NT2/D1 (cell line): Measurements from ENCODE around the gene INPP4B.

Experiments
- DNase-seq: peaks from one replicate; pipeline ENCODE4 v3.0.0-alpha.2; 2011; ENCODE audit warnings: low read depth, low spot score
- H3K27me3 ChIP-seq: 2 replicates; pipeline ENCODE4 v1.6.0; 2011; ENCODE audit warnings: mild to moderate bottlenecking; ENCODE audit not compliant: insufficient read length, insufficient read depth
- H3K36me3 ChIP-seq: 2 replicates; pipeline ENCODE4 v1.6.1; 2011; ENCODE audit warnings: mild to moderate bottlenecking, low read length, mixed read lengths; ENCODE audit not compliant: insufficient read depth, insufficient read length
- H3K4me1 ChIP-seq: 2 replicates; pipeline ENCODE4 v1.5.1; 2011; ENCODE audit not compliant: insufficient read depth, insufficient read length
- H3K4me3 ChIP-seq: 2 replicates; pipeline ENCODE4 v1.5.1; 2011; ENCODE audit warnings: low read depth; ENCODE audit not compliant: insufficient read length
- H3K9ac ChIP-seq: 2 replicates; pipeline ENCODE4 v1.6.0; 2011; ENCODE audit warnings: low read depth; ENCODE audit not compliant: insufficient read length
- H3K9me3 ChIP-seq: 2 replicates; pipeline ENCODE4 v1.5.1; 2011; ENCODE audit warnings: mild to moderate bottlenecking, low read length; ENCODE audit not compliant: insufficient read depth
- SUZ12 ChIP-seq: IDR thresholded peaks from 2 replicates; pipeline ENCODE4 v1.6.1; 2011; ENCODE audit not compliant: insufficient read length, insufficient read depth; ENCODE audit errors: extremely low read depth
- YY1 ChIP-seq: IDR thresholded peaks from 2 replicates; pipeline ENCODE4 v1.6.1; 2011; ENCODE audit not compliant: insufficient read length, insufficient read depth
- ZNF274 ChIP-seq: IDR thresholded peaks from 2 replicates; pipeline ENCODE4 v1.6.1; 2011; ENCODE audit warnings: mild to moderate bottlenecking, low read depth, low read length

The INPP4B gene

GRCh38 chr4:142376204-142376603, 469.9 kb downstream of the INPP4B start:
- Histone ChIP-seq H3K4me3 (no peak overlapping the region), H3K9me3 (no peaks in the 10 kb centered on the region), H3K36me3 (no peaks in the 10 kb centered on the region), H3K27me3 (no peaks in the 10 kb centered on the region), H3K4me1 (no peaks in the 10 kb centered on the region), H3K9ac (no peak overlapping the region)
- no peak for TF ChIP-seq ZNF274
- no peak for TF ChIP-seq SUZ12
- TF ChIP-seq YY1, result no peak
- DNase-seq, result no peak

GRCh38 chr4:142373610-142374009, 472.5 kb downstream of the INPP4B start:
- Histone ChIP-seq H3K9ac (no peak overlapping the region), H3K27me3 (no peaks in the 10 kb centered on the region), H3K9me3 (no peaks in the 10 kb centered on the region), H3K4me1 (no peaks in the 10 kb centered on the region), H3K36me3 (no peaks in the 10 kb centered on the region), H3K4me3 (no peak overlapping the region)
- no peak for TF ChIP-seq SUZ12
- no peak for TF ChIP-seq ZNF274
- no peak for TF ChIP-seq YY1
- no peak for DNase-seq

- no peak overlapping the region for H3K4me3 ChIP-seq
- H3K27me3 ChIP-seq, result no peaks in the 10 kb centered on the region
- no peak for DNase-seq
- H3K9ac ChIP-seq, result no peak overlapping the region
- TF ChIP-seq YY1, result no peak
- TF ChIP-seq ZNF274, result no peak
- no peak for TF ChIP-seq SUZ12
- no peaks in the 10 kb centered on the region for H3K9me3 ChIP-seq
- H3K36me3 ChIP-seq, result no peaks in the 10 kb centered on the region
- no peaks in the 10 kb centered on the region for H3K4me1 ChIP-seq
These were observed 473.4 kb downstream of the INPP4B start for GRCh38 chr4:142372530-142373260.

- no peak overlapping the region for H3K4me3 ChIP-seq
- TF ChIP-seq YY1, result no peak
- TF ChIP-seq ZNF274, result no peak
- no peak for TF ChIP-seq SUZ12
- no peaks in the 10 kb centered on the region for H3K27me3 ChIP-seq
- DNase-seq, result no peak
- H3K36me3 ChIP-seq, result no peaks in the 10 kb centered on the region
- H3K9ac ChIP-seq, result no peak overlapping the region
- no peaks in the 10 kb centered on the region for H3K9me3 ChIP-seq
- H3K4me1 ChIP-seq, result no peaks in the 10 kb centered on the region
These were observed 477.0 kb downstream of the INPP4B start for GRCh38 chr4:142369141-142369540.

GRCh38 chr4:142367418-142368180, 478.5 kb downstream of the INPP4B start:
- Histone ChIP-seq H3K36me3 (no peaks in the 10 kb centered on the region), H3K4me1 (no peaks in the 10 kb centered on the region), H3K27me3 (no peaks in the 10 kb centered on the region), H3K9ac (no peak overlapping the region), H3K4me3 (no peak overlapping the region), H3K9me3 (no peaks in the 10 kb centered on the region)
- no peak for TF ChIP-seq YY1
- no peak for TF ChIP-seq SUZ12
- TF ChIP-seq ZNF274, result no peak
- no peak for DNase-seq

GRCh38 chr4:142366769-142367181, 479.3 kb downstream of the INPP4B start:
- no peak for DNase-seq
- TF ChIP-seq ZNF274 (no peak), YY1 (no peak), SUZ12 (no peak)
- H3K27me3 ChIP-seq, result no peaks in the 10 kb centered on the region
- H3K9ac ChIP-seq, result no peak overlapping the region
- no peaks in the 10 kb centered on the region for H3K4me1 ChIP-seq
- H3K4me3 ChIP-seq, result no peak overlapping the region
- H3K36me3 ChIP-seq, result no peaks in the 10 kb centered on the region
- H3K9me3 ChIP-seq, result no peaks in the 10 kb centered on the region

GRCh38 chr4:142365391-142365790, 480.7 kb downstream of the INPP4B start:
- Histone ChIP-seq H3K4me1 (no peaks in the 10 kb centered on the region), H3K36me3 (no peaks in the 10 kb centered on the region), H3K4me3 (no peak overlapping the region), H3K9me3 (no peaks in the 10 kb centered on the region), H3K9ac (no peak overlapping the region), H3K27me3 (no peaks in the 10 kb centered on the region)
- TF ChIP-seq ZNF274, result no peak
- TF ChIP-seq SUZ12, result no peak
- no peak for TF ChIP-seq YY1
- no peak for DNase-seq
